ENCODE data around the gene PAOX. TPM values are rescaled to one million over a fixed set of nuclear protein-coding genes. Genes with fewer than 3 reads are reported as not detected.

Gene PAOX
- total RNA-seq, 2 experiments from 2014 or later, result 5.8 to 6.5 TPM

DNA sequence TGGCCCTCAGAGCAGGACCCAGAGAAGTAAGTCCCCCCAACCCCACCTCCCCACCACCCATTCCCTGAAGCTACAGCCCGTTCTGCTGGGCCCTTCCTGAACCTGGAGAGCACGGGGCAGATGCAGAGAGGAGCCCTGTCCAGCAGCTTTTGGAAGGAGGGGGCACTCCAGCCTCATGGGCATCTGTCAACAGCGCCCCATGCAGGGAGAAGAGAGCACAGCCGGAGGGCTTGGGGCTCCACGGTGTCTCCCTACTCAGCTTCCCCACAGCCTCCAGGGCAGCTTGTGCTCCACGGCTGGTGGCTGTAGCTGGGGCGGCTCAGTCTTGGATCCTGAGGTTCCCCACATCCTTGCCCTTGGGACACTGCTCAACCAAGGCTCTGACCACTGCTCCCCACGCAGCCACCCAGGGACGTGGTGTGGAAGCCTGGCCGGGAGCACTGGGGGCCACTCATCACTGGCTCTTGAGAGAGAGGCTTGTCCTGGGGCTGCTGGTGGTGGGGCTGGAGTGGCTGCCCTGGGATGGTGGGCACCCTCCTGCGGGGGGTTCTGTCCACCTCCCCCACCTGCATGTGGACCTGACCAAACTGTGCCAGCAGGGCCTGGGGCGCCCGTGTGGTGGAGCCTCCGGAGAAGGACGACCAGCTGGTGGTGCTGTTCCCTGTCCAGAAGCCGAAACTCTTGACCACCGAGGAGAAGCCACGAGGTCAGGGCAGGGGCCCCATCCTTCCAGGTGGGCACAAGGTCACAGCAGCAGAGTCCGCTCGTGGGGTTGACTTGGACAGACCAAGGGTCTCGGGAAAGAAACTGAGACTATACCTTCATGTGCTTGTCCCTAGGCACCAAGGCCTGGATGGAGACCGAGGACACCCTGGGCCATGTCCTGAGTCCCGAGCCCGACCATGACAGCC is 27.4 kb upstream of the PAOX start:
- H3K4me3 Mint-ChIP-seq, result no peak overlapping the region
- peaks cover 3% of the 10 kb centered on the region for H3K4me1 Mint-ChIP-seq (ENCODE audit: low read depth)
- no peak overlapping the region for H3K27ac Mint-ChIP-seq
- DNase-seq, result no peak
- H3K9me3 Mint-ChIP-seq (ENCODE audit: insufficient read depth), result no peaks in the 10 kb centered on the region
- peaks cover 5% of the 10 kb centered on the region for H3K27me3 Mint-ChIP-seq (ENCODE audit: low read depth)
- H3K36me3 Mint-ChIP-seq (ENCODE audit: low read depth), result no peaks in the 10 kb centered on the region
- no peak for ATAC-seq
- POLR2A ChIA-PET, result no interaction called here
- CTCF ChIA-PET, result interaction anchor here (1.4 kb wide), 1 partner anchor 22 kb away, joined by 3 read pairs; no protein-coding TSS in a partner anchor

GRCh38 chr10:133353202-133353959 is 25.7 kb upstream of the PAOX start:
- Mint-ChIP-seq H3K27me3 (ENCODE audit: low read depth) (peaks cover 5% of the 10 kb centered on the region), H3K4me1 (ENCODE audit: low read depth) (peaks cover 6% of the 10 kb centered on the region), H3K27ac (no peak overlapping the region), H3K4me3 (no peak overlapping the region), H3K36me3 (ENCODE audit: low read depth) (no peaks in the 10 kb centered on the region), H3K9me3 (ENCODE audit: insufficient read depth) (no peaks in the 10 kb centered on the region)
- no peak for DNase-seq
- ChIA-PET CTCF (interaction anchor here (2.8 kb wide), 1 partner anchor 23 kb away, joined by 10 read pairs; no protein-coding TSS in a partner anchor), POLR2A (no interaction called here)
- no peak for ATAC-seq

DNA sequence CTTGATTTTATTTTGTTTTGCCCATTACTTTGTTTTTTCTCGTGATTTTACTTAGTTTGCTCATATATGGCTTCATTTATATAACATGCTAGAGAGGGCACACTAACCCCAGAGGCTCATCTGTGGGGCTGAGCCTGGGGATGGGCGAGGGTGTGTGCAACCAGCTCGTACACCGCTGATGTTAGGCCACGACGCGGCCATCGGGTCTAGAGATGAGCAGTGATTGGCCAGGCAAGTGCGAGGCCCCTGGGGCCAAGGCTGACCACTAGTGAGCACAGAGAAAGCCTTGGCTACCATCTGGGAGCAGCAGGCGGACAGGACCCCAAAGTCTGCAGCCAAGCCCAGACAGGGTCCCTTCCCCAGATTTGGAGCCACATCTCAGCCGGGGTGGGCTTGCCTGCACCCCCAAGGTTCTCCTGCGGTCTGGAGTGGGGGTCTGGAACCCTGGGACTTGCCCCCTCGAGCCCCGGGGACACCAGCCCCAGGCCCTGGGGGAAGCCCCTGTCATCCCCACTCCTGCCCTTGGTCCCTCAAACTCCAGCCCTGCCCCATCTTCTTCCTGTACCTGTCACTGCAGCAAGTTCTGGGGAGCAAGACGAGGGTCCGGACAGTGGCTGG is 25.0 kb upstream of the PAOX start:
- DNase-seq (no peak), ATAC-seq (no peak)
- POLR2A ChIA-PET, result no interaction called here
- no peak overlapping the region for H3K27ac Mint-ChIP-seq
- no peaks in the 10 kb centered on the region for H3K36me3 Mint-ChIP-seq (ENCODE audit: low read depth)
- peaks cover 3% of the 10 kb centered on the region for H3K27me3 Mint-ChIP-seq (ENCODE audit: low read depth)
- no peak overlapping the region for H3K4me3 Mint-ChIP-seq
- peaks cover 6% of the 10 kb centered on the region for H3K4me1 Mint-ChIP-seq (ENCODE audit: low read depth)
- no peaks in the 10 kb centered on the region for H3K9me3 Mint-ChIP-seq (ENCODE audit: insufficient read depth)
- CTCF ChIA-PET, result interaction anchor here (2.8 kb wide), 1 partner anchor 24 kb away, joined by 10 read pairs; no protein-coding TSS in a partner anchor

DNA sequence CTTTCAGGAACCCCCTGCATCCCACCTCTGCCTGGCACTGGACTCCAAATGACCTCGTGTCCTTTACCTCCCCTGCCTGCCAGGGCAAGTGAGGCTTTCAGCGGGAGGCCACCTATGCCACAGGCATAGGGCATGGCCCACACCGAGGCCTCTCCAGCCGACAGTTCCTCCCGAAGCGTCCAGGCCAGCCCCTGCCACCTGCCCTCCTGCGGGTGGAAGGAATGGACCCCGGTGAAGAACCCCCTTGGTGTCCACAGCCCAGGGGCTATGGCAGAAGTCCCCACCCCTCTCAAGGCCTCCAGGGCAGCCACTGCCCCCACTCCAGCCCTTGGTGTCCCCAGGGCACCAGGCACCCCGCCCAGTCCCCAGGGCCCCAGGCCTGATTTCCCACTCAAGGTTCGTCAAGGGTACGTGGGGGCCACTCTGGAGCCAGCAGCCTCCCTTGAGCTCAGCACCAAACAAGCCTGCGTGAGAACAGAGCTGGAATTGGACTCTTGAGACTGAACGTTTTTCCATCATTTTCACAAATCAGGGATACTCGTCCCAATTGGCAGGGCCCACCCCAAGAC is 24.3 kb upstream of the PAOX start:
- no peak overlapping the region for H3K27ac Mint-ChIP-seq
- POLR2A ChIA-PET, result interaction anchor here (1.1 kb wide), 1 partner anchor 77 kb away, joined by 4 read pairs; no protein-coding TSS in a partner anchor
- H3K27me3 Mint-ChIP-seq (ENCODE audit: low read depth), result no peaks in the 10 kb centered on the region
- H3K36me3 Mint-ChIP-seq (ENCODE audit: low read depth), result no peaks in the 10 kb centered on the region
- no peak overlapping the region for H3K4me3 Mint-ChIP-seq
- CTCF ChIA-PET, result interaction anchor here (2.8 kb wide), 1 partner anchor 25 kb away, joined by 10 read pairs; no protein-coding TSS in a partner anchor
- H3K4me1 Mint-ChIP-seq (ENCODE audit: low read depth), result peaks cover 6% of the 10 kb centered on the region
- no peak for DNase-seq
- H3K9me3 Mint-ChIP-seq (ENCODE audit: insufficient read depth), result no peaks in the 10 kb centered on the region
- ATAC-seq, result no peak

- POLR2A ChIA-PET, result interaction anchor here (1.1 kb wide), 1 partner anchor 78 kb away, joined by 4 read pairs; no protein-coding TSS in a partner anchor
- DNase-seq, result no peak
- no peaks in the 10 kb centered on the region for H3K36me3 Mint-ChIP-seq (ENCODE audit: low read depth)
- no peak overlapping the region for H3K27ac Mint-ChIP-seq
- H3K27me3 Mint-ChIP-seq (ENCODE audit: low read depth), result no peaks in the 10 kb centered on the region
- peaks cover 6% of the 10 kb centered on the region for H3K4me1 Mint-ChIP-seq (ENCODE audit: low read depth)
- no peak for ATAC-seq
- no peak overlapping the region for H3K4me3 Mint-ChIP-seq
- no peaks in the 10 kb centered on the region for H3K9me3 Mint-ChIP-seq (ENCODE audit: insufficient read depth)
- CTCF ChIA-PET, result interaction anchor here (2.8 kb wide), 1 partner anchor 25 kb away, joined by 10 read pairs; no protein-coding TSS in a partner anchor
Observed at GRCh38 chr10:133355266-133355665, 23.8 kb upstream of the PAOX start.

DNA sequence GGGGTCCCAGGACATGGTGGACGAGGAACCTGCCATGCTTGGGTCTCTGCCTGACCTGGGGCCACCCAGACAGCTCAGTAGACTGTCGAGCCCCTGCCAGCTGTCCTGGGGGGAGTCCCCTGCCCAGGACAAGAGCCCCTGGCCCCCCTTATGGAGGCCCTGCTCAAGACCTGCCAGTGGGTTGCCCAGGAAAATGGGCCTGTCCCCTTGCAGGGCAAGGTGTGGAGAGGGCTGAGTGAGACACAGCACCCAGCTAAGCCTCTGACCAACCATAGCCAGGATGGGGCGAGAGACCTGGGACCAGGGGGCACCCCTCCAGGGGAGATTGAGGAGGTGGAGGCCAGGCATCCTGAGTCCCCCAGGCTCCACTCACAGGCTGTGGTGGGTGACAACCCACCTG is 23.1 kb upstream of the PAOX start:
- CTCF ChIA-PET, result no interaction called here
- H3K36me3 Mint-ChIP-seq (ENCODE audit: low read depth), result no peaks in the 10 kb centered on the region
- DNase-seq (no peak), ATAC-seq (no peak)
- peaks cover 6% of the 10 kb centered on the region for H3K4me1 Mint-ChIP-seq (ENCODE audit: low read depth)
- peak overlapping the region; percentile 45 for H3K4me3 Mint-ChIP-seq
- H3K9me3 Mint-ChIP-seq (ENCODE audit: insufficient read depth), result no peaks in the 10 kb centered on the region
- H3K27ac Mint-ChIP-seq, result no peak overlapping the region
- POLR2A ChIA-PET, result interaction anchor here (1.1 kb wide), 1 partner anchor 78 kb away, joined by 4 read pairs; no protein-coding TSS in a partner anchor
- H3K27me3 Mint-ChIP-seq (ENCODE audit: low read depth), result no peaks in the 10 kb centered on the region

GRCh38 chr10:133356549-133357284 is 22.3 kb upstream of the PAOX start:
- Mint-ChIP-seq H3K36me3 (ENCODE audit: low read depth) (peaks cover 4% of the 10 kb centered on the region), H3K27ac (peak overlapping the region; percentile 11), H3K4me3 (peak overlapping the region; percentile 70), H3K9me3 (ENCODE audit: insufficient read depth) (no peaks in the 10 kb centered on the region), H3K4me1 (ENCODE audit: low read depth) (peaks cover 7% of the 10 kb centered on the region), H3K27me3 (ENCODE audit: low read depth) (no peaks in the 10 kb centered on the region)
- POLR2A ChIA-PET, result no interaction called here
- CTCF ChIA-PET, result no interaction called here
- ATAC-seq, result no peak
- no peak for DNase-seq

GRCh38 chr10:133357285-133358161 is 21.5 kb upstream of the PAOX start, which contains the start of gene FUOM:
Gene FUOM, minus strand, starts transcription at chr10:133358019. Its CDS starts 12 bp downstream, at chr10:133358007.
- H3K4me3 Mint-ChIP-seq, result peak within 1 kb of the TSS; percentile 70
- H3K4me1 Mint-ChIP-seq (ENCODE audit: low read depth), result peaks cover 7% of the 10 kb centered on the region
- DNase-seq (peak; percentile 75), ATAC-seq (peak; percentile 91)
- H3K9me3 Mint-ChIP-seq (ENCODE audit: insufficient read depth), result no peaks in the 10 kb centered on the region
- ChIA-PET CTCF (interaction anchor here (1.2 kb wide), 1 partner anchor 28 kb away, joined by 3 read pairs; no protein-coding TSS in a partner anchor), POLR2A (interaction anchor here (1.2 kb wide), 1 partner anchor 32 kb away, joined by 5 read pairs; no protein-coding TSS in a partner anchor)
- H3K27me3 Mint-ChIP-seq (ENCODE audit: low read depth), result no peaks in the 10 kb centered on the region
- peaks cover 9% of the 10 kb centered on the region for H3K36me3 Mint-ChIP-seq (ENCODE audit: low read depth)
- H3K27ac Mint-ChIP-seq, result peak within 1 kb of the TSS; percentile 11

DNA sequence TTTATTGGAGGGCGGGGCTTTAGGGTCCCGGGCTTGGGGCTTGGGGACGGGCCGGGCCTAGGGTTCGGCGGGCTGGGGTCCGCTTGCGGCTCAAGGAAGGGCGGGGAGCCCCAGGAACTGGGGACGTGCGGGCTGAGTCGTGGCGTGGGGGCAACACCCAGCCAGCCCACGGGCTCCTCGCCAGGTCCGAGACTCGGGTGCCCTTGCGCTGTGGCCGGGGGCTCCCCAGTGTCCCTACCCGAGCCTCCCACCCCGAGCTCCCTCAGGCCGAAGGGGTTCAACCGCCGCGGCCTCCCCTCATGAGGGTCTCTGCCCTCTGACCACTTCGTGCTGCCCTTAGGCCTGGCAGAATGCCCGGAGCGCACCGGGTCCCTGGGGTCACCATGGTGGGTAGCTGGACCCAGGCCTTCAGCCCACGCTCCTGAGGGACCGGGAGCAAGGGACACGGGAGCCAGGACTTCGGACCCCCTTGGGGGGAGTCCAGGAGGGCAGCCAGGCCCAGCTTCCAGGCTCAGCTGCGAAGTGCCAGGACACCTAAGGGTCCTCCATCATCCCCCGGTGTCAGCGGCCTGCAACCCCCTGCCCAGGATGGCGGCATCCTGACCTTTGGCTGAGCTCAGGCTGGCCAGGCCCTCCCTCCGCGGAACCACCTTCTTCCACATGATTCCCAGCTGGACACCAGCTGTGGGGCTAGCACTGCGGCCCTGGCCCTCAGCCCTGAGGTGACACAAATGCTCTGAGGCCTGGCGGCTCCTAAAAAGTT is 20.7 kb upstream of the PAOX start:
- H3K27me3 Mint-ChIP-seq (ENCODE audit: low read depth), result no peaks in the 10 kb centered on the region
- POLR2A ChIA-PET, result interaction anchor here (1.2 kb wide), 1 partner anchor 31 kb away, joined by 5 read pairs; no protein-coding TSS in a partner anchor
- ATAC-seq, result peak; percentile 24
- no peak for DNase-seq
- no peaks in the 10 kb centered on the region for H3K9me3 Mint-ChIP-seq (ENCODE audit: insufficient read depth)
- CTCF ChIA-PET, result interaction anchor here (1.0 to 1.2 kb wide), 2 partner anchors 28 to 29 kb away, joined by 3 to 5 read pairs; no protein-coding TSS in a partner anchor
- no peak overlapping the region for H3K27ac Mint-ChIP-seq
- peaks cover 7% of the 10 kb centered on the region for H3K4me1 Mint-ChIP-seq (ENCODE audit: low read depth)
- H3K36me3 Mint-ChIP-seq (ENCODE audit: low read depth), result peaks cover 9% of the 10 kb centered on the region
- no peak overlapping the region for H3K4me3 Mint-ChIP-seq

Data from activated CD8-positive, alpha-beta T cell treated with anti-CD3 and anti-CD28 coated beads, Interleukin-2, amount 10 ng/mL, durations not matched to agents 7 days and 5 days (primary cell).